HPDE6-E6E7 (cell line): ENCODE measurements around the gene PTPRD.

Source experiments
- DNase-seq: peaks from one replicate; pipeline ENCODE4 v3.0.0; 2011; ENCODE audit warnings: missing footprints; ENCODE audit errors: extremely low spot score

The PTPRD gene

DNA sequence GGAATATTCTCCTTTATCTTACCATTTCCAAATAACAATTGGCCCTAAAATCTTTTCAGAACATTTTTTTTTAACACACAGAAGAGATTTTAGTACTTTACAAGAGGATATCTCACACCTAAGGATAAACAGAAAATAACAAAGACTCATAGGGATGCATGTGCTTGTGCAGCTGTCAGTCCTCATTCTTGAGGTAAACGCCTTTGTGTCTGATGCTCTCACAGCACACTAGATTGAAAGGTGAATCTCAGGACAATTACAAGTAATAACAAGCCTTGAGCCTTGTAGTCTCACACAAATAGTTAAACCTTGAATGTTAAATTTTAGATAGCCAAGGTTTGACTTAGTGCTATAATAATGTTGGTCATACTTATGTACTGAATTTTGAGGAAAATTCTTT, 439.2 kb downstream of the PTPRD start:
- peak; percentile 25 for DNase-seq

DNA sequence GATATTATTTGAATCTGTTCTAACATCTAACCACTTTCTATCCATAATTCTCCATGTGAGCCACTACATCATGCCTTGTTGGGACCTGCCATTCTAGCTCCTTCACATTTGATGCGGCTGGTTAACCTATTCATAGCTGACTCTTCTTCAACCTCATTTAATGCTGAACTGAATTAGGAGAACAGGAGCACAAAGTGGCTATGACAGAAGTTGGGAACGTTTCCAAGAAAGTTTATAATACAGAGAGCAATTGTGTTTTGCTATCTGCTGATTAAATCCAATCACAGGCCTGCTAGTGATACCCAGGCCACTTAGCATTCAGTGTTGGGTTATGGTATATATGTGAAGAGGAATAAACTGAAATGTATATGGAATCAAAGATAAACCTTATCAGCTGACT, 440.3 kb downstream of the PTPRD start:
- DNase-seq: no peak

DNA sequence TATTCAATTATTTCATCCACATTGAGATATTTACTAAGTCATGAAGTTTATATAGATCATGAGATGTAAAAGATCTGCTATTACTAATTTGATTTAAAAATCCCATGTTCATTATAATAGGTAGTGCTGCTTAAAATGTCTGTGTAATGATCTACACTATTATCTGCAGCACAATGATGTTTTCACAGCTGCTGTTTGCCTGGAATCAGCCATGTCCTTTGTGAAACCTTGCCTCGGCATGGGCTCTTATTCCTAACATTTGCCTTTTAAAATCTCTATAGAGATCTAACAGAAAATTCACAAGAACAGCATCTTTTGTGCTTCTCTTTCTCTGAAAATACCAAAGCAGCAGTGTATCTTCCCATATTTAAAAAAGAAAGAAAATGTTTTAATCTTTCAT, 444.6 kb downstream of the PTPRD start:
- DNase-seq: no peak

GRCh38 chr9:10148796-10149195, 464.0 kb downstream of the PTPRD start:
- DNase-seq: no peak

DNA sequence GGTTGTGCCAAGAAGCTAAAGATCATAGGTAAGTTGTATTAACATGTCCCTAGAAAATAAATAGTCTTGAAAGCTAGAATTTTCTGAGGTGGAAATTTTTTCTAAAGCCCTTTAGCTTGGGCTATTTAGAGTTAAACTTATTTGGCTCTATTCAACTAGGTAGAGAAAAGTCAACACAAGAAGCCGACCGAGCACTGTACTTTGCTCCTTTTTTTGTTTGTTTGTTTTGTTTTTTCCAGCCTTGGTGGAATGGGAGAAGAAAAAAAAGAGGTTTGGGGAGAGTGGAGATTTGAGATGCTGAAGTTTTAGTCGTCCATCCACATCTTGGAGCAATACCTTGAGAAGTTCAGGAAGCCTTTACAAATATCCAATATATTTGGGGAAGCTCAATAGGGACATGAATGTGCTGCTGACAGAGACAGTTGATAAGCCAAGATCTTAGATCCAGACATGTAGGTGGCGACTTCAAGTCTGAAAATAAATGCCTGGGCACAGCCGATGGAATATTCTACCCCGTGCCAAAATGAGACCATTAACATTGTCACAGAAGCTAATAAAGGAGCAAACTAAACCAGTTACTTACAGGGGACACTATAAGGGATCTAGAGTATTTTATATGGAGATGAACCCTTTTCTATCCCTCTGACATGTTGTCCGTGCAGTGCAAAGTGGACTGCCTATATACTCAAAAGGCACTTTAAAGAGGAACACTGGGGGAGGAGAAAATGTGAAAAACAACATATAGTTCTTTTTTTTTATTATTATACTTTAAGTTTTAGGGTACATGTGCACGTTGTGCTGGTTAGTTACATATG, 466.1 kb downstream of the PTPRD start:
- DNase-seq: no peak

GRCh38 chr9:10144355-10144754, 468.4 kb downstream of the PTPRD start:
- no peak for DNase-seq

DNA sequence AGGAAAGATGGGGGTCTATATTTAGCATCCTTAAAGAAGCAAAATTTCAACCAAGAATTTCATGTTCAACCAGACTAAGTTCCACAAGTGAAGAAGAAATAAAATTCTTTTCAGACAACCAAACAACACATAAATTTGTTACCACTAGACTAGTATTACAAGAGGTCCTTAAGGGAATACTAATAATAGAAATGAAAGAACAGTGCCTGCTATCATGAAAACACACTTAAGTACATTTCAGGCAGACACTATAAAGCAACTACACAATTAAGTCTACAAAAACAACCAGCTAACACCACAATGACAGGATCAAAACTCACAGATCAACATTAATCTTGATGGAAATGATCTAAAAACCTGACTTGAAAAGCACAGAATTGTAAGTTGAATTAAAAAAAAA, 477.2 kb downstream of the PTPRD start:
- no peak for DNase-seq

GRCh38 chr9:10134266-10134665, 478.5 kb downstream of the PTPRD start:
- no peak for DNase-seq

DNA sequence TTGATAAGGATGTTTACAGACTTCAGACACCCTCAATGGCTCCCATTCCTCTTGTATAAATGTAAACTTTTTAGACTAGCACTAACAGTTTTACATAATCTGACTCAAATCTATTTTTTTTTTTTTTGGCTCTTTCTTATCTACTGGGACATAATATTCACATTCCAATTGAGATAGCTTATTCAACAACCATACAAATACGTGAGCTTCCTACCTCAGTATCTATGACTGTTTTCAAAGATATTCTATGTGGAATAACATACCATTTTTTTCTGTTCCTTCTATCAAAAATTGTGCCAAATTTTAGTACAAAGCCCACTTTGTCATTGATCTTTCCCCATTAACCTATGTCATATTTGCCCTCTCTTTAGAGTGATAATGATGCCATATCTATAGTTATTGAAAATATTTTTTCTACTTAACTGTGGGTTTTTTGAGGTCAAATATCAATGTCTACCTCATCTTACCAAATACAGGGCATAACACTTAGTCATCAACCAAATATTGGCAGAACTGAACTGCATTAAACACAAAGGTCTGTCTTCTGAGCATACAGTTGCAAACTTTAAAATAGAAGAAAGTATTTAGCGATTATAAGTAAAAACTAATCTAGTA, 482.6 kb downstream of the PTPRD start:
- no peak for DNase-seq

DNA sequence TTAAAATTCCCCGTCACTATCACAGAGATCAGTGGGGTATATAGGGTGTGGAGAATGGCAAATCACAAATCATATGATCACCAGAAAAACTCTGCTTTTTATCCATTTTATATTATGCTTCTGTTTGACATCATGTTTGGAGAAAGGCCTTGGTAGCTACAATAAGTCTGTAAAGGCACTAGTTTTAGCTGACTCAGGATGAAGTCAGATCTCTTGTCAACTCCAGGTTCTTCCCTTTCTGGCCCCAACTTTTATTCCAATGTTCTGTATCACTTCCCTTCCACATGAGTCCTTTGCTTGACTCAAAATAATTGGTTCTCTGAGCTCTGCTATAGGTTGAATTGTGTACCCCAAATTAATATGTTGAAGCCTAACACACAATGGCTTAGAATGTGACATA, 484.9 kb downstream of the PTPRD start:
- DNase-seq: no peak

GRCh38 chr9:10112798-10113197, 500.0 kb downstream of the PTPRD start:
- no peak for DNase-seq

- no peak for DNase-seq
Observed at GRCh38 chr9:10112070-10112469, 500.7 kb downstream of the PTPRD start.

- no peak for DNase-seq
Observed at GRCh38 chr9:10108815-10109214, 504.0 kb downstream of the PTPRD start.

- DNase-seq: no peak
Observed at GRCh38 chr9:10104774-10105173, 508.0 kb downstream of the PTPRD start.

GRCh38 chr9:10095208-10095607, 517.6 kb downstream of the PTPRD start:
- DNase-seq: no peak

- no peak for DNase-seq
Observed at GRCh38 chr9:10094563-10094962, 518.2 kb downstream of the PTPRD start.

- DNase-seq: no peak
Observed at GRCh38 chr9:10080012-10080411, 532.8 kb downstream of the PTPRD start.

DNA sequence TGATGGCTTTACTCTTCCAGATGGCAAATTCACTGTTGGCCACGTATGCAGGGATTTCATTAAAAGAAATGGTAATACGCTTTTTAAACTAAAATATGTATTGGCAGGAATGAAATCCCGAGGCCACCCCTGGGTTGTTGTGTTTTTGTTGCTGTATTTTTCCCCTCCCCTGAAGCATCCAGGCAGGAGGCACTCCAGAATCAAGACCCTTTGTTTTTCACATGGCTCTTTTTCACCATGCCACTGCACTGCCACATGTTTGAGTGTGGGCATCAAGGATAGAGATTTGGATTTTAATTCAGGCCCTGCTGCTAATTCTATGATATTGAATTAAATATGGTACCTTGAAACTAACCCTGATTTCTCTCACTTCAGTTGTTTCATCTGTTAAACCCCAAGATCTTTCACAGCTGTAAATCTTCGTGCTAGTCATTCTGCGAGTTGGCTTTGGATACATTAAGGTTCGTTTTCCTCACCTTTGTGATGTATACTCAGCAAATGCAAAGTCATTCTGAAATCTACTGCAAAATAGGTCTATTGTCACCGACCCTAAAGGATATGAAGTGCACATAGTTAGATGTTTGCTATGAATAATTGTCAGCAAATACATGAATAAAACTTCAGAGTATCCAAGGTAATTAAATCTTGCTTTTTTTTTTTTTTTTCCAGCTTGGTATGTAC, 533.4 kb downstream of the PTPRD start:
- no peak for DNase-seq

GRCh38 chr9:10071579-10071978, 541.2 kb downstream of the PTPRD start:
- DNase-seq: no peak

DNA sequence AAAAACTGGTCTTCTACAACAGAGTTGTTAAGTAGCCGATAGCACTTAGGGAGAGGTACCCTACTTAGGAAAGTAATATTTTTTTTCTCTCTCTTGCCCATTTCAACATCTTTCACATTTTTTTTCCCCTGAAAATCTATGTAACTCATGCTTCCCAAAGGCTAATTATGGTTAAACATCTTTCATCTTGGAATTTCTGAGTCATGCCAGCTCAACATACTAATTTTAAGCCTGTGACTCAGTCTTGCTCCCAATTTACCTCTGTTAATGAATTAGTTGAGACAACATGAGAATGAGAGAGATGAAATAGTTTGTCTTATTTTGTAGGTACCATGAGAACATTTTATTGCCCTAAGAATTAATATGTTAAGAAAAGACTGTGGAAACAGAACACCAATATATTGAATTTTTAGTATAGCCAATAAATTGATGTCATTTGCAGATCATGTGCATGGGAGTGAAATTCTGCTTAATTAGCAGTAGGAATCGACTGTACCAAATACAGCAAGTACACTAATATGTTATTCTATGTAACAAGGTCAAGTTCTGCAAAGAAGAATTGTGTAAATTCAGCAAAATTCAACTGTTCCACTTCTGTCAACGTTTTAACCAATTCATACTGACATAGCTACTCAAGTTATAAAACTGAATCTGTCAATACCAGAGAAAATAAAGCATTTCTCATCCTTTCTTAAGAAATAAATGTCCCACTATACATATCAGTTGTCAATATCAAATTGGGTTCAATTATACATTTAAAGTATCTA, 550.0 kb downstream of the PTPRD start:
- DNase-seq: no peak

DNA sequence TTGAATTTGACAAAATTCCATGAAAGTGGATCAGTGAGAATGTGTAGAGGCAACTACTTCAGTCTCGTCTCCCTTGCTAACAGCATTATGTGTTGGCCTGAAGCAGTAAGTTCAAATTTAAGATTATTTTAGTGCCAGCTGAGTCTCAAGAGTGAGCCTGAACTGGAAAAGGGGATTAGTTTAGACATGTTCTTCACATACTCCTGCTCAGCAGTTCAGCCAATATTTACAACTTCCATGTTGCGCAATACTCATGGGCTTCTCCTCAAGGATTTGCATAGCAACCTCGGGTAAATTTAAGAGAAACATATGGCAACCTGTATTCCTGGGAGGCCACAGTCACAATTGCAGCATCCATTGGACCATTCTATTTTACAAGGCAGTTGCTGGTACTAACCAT, 553.8 kb downstream of the PTPRD start:
- DNase-seq: peak; percentile 23

DNA sequence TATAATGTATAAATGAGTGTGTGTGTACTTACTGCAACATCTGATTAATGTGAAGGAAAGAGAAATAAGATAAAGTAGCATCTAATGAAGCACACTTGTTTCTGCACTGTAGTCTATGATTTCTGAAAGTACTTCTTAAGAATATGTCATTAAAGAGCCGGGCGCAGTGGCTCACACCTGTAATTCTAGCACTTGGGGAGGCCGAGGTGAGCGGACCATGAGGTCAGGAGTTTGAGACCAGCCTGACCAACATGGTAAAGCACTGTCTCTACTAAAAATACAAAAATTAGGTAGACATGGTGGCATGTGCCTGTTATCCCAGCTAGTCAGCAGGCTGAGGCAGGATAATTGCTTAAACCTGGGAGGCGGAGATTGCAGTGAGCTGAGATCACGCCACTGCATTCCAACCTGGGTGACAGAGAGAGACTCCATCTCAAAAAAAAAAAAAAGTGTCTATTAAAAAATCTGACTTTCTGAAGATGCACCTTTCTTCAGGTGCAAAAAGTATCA, 556.9 kb downstream of the PTPRD start:
- no peak for DNase-seq
